HL-60 (cell line): ENCODE measurements around the gene ERC2.

Source experiments
- GABPA ChIP-seq: IDR thresholded peaks from 2 replicates; pipeline ENCODE4 v1.6.1; 2012; ENCODE audit warnings: low read depth
- TF ChIP-seq, protein P1 (sequence below): IDR thresholded peaks from one replicate; pipeline ENCODE4 v1.5.1; 2011; ENCODE audit warnings: low read length, control low read depth, inconsistent platforms; ENCODE audit not compliant: insufficient read depth
- TF ChIP-seq, protein P2 (sequence below): IDR thresholded peaks from 2 replicates; pipeline ENCODE4 v1.6.1; 2012; ENCODE audit warnings: low read depth; ENCODE audit not compliant: insufficient replicate concordance

DNA sequence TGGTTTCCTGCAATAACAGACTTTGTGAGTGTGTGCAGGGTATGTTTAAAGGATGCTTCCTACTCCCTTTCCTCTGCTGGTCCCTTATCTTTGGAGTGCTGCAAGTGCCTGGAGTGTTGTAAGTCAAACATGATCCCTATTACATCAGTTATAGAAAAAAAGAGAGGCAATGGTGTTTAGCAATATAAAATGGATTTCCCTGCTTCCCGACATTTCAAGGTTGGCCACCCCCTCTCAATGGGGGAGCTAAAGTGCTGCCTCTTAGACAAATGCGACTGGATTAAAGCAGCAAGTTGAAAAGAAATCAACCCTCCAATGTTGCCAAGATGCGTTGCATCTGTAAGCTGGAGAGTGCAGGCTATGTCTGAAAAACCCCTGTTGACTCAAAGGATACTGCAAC lies 778.1 kb downstream of the ERC2 start:
- TF ChIP-seq GABPA, result no peak
- TF ChIP-seq, protein P1, sequence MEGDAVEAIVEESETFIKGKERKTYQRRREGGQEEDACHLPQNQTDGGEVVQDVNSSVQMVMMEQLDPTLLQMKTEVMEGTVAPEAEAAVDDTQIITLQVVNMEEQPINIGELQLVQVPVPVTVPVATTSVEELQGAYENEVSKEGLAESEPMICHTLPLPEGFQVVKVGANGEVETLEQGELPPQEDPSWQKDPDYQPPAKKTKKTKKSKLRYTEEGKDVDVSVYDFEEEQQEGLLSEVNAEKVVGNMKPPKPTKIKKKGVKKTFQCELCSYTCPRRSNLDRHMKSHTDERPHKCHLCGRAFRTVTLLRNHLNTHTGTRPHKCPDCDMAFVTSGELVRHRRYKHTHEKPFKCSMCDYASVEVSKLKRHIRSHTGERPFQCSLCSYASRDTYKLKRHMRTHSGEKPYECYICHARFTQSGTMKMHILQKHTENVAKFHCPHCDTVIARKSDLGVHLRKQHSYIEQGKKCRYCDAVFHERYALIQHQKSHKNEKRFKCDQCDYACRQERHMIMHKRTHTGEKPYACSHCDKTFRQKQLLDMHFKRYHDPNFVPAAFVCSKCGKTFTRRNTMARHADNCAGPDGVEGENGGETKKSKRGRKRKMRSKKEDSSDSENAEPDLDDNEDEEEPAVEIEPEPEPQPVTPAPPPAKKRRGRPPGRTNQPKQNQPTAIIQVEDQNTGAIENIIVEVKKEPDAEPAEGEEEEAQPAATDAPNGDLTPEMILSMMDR, result no peak
- TF ChIP-seq, protein P2, sequence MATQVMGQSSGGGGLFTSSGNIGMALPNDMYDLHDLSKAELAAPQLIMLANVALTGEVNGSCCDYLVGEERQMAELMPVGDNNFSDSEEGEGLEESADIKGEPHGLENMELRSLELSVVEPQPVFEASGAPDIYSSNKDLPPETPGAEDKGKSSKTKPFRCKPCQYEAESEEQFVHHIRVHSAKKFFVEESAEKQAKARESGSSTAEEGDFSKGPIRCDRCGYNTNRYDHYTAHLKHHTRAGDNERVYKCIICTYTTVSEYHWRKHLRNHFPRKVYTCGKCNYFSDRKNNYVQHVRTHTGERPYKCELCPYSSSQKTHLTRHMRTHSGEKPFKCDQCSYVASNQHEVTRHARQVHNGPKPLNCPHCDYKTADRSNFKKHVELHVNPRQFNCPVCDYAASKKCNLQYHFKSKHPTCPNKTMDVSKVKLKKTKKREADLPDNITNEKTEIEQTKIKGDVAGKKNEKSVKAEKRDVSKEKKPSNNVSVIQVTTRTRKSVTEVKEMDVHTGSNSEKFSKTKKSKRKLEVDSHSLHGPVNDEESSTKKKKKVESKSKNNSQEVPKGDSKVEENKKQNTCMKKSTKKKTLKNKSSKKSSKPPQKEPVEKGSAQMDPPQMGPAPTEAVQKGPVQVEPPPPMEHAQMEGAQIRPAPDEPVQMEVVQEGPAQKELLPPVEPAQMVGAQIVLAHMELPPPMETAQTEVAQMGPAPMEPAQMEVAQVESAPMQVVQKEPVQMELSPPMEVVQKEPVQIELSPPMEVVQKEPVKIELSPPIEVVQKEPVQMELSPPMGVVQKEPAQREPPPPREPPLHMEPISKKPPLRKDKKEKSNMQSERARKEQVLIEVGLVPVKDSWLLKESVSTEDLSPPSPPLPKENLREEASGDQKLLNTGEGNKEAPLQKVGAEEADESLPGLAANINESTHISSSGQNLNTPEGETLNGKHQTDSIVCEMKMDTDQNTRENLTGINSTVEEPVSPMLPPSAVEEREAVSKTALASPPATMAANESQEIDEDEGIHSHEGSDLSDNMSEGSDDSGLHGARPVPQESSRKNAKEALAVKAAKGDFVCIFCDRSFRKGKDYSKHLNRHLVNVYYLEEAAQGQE, result no peak
